ENCODE measurements around the gene DLG4.

DLG4 gene

GRCh38 chr17:7241090-7241733 is 21.6 kb upstream of the DLG4 start:
- peak overlapping the region; percentile 97 for H3K27ac Mint-ChIP-seq
- H3K36me3 Mint-ChIP-seq (ENCODE audit: low read depth): peaks cover 32% of the 10 kb centered on the region
- peak overlapping the region; percentile 88 for H3K4me3 Mint-ChIP-seq
- DNase-seq (no peak), ATAC-seq (no peak)
- no peaks in the 10 kb centered on the region for H3K9me3 Mint-ChIP-seq
- H3K27me3 Mint-ChIP-seq: peaks cover 1% of the 10 kb centered on the region
- peaks cover 48% of the 10 kb centered on the region for H3K4me1 Mint-ChIP-seq

GRCh38 chr17:7240375-7240774 is 20.7 kb upstream of the DLG4 start:
- peak overlapping the region; percentile 88 for H3K4me3 Mint-ChIP-seq

GRCh38 chr17:7239091-7240027 is 19.7 kb upstream of the DLG4 start, which contains the start of gene PHF23:
PHF23 (minus strand) TSS chr17:7239457; CDS start chr17:7239279, 178 bp downstream.
- Mint-ChIP-seq H3K9me3 (no peaks in the 10 kb centered on the region), H3K27ac (peak within 1 kb of the TSS; percentile 97), H3K36me3 (ENCODE audit: low read depth) (peaks cover 40% of the 10 kb centered on the region)

More at GRCh38 chr17:7240375-7240774, 20.7 kb upstream of the DLG4 start:
- Mint-ChIP-seq H3K27ac (peak overlapping the region; percentile 97), H3K27me3 (peaks cover 1% of the 10 kb centered on the region), H3K4me1 (peaks cover 56% of the 10 kb centered on the region), H3K36me3 (ENCODE audit: low read depth) (peaks cover 38% of the 10 kb centered on the region), H3K9me3 (no peaks in the 10 kb centered on the region)
- ATAC-seq (no peak), DNase-seq (no peak)

GRCh38 chr17:7238420-7239090 is 18.9 kb upstream of the DLG4 start:
- peak overlapping the region; percentile 97 for H3K27ac Mint-ChIP-seq
- peaks cover 70% of the 10 kb centered on the region for H3K4me1 Mint-ChIP-seq
- peak overlapping the region; percentile 88 for H3K4me3 Mint-ChIP-seq
- peaks cover 41% of the 10 kb centered on the region for H3K36me3 Mint-ChIP-seq (ENCODE audit: low read depth)
- DNase-seq (peak; percentile 47), ATAC-seq (no peak)
- peaks cover 4% of the 10 kb centered on the region for H3K27me3 Mint-ChIP-seq
- H3K9me3 Mint-ChIP-seq: no peaks in the 10 kb centered on the region

More at GRCh38 chr17:7239091-7240027, 19.7 kb upstream of the DLG4 start, which contains the start of gene PHF23:
- peaks cover 67% of the 10 kb centered on the region for H3K4me1 Mint-ChIP-seq
- peaks cover 3% of the 10 kb centered on the region for H3K27me3 Mint-ChIP-seq
- peak within 1 kb of the TSS; percentile 88 for H3K4me3 Mint-ChIP-seq
- ATAC-seq (peak; percentile 68), DNase-seq (peak; percentile 98)

- DNase-seq (peak; percentile 91), ATAC-seq (peak; percentile 45)
- Mint-ChIP-seq H3K4me3 (peak overlapping the region; percentile 88), H3K9me3 (no peaks in the 10 kb centered on the region), H3K27me3 (peaks cover 4% of the 10 kb centered on the region), H3K36me3 (ENCODE audit: low read depth) (peaks cover 40% of the 10 kb centered on the region), H3K27ac (peak overlapping the region; percentile 97), H3K4me1 (peaks cover 71% of the 10 kb centered on the region)
These were observed 18.3 kb upstream of the DLG4 start for GRCh38 chr17:7237761-7238419.

GRCh38 chr17:7237266-7237760 is 17.7 kb upstream of the DLG4 start:
- ATAC-seq: no peak
- Mint-ChIP-seq H3K9me3 (no peaks in the 10 kb centered on the region), H3K4me3 (peak overlapping the region; percentile 88)

GRCh38 chr17:7236808-7237207 is 17.2 kb upstream of the DLG4 start:
- H3K36me3 Mint-ChIP-seq (ENCODE audit: low read depth): peaks cover 39% of the 10 kb centered on the region
- peaks cover 72% of the 10 kb centered on the region for H3K4me1 Mint-ChIP-seq
- peak overlapping the region; percentile 88 for H3K4me3 Mint-ChIP-seq
- no peak for ATAC-seq
- H3K27ac Mint-ChIP-seq: peak overlapping the region; percentile 97
- H3K27me3 Mint-ChIP-seq: peaks cover 4% of the 10 kb centered on the region
- no peaks in the 10 kb centered on the region for H3K9me3 Mint-ChIP-seq
- DNase-seq: no peak

More at GRCh38 chr17:7237266-7237760, 17.7 kb upstream of the DLG4 start:
- Mint-ChIP-seq H3K36me3 (ENCODE audit: low read depth) (peaks cover 39% of the 10 kb centered on the region), H3K27ac (peak overlapping the region; percentile 97), H3K4me1 (peaks cover 71% of the 10 kb centered on the region), H3K27me3 (peaks cover 4% of the 10 kb centered on the region)
- no peak for DNase-seq

- Mint-ChIP-seq H3K4me1 (peaks cover 64% of the 10 kb centered on the region), H3K27ac (peak overlapping the region; percentile 99), H3K4me3 (peak overlapping the region; percentile 14), H3K27me3 (peaks cover 4% of the 10 kb centered on the region), H3K9me3 (no peaks in the 10 kb centered on the region), H3K36me3 (ENCODE audit: low read depth) (peaks cover 38% of the 10 kb centered on the region)
- no peak for ATAC-seq
- DNase-seq: no peak
These were observed 16.3 kb upstream of the DLG4 start for GRCh38 chr17:7235693-7236665.

GRCh38 chr17:7234083-7234951 is 14.7 kb upstream of the DLG4 start, which contains the start of gene DVL2:
DVL2 (minus strand) TSS chr17:7234517; CDS start chr17:7234262, 255 bp downstream.
- Mint-ChIP-seq H3K36me3 (ENCODE audit: low read depth) (peaks cover 36% of the 10 kb centered on the region), H3K9me3 (no peaks in the 10 kb centered on the region)

GRCh38 chr17:7233701-7234082 is 14.1 kb upstream of the DLG4 start:
- ATAC-seq: no peak
- H3K36me3 Mint-ChIP-seq (ENCODE audit: low read depth): peaks cover 41% of the 10 kb centered on the region

More at GRCh38 chr17:7234083-7234951, 14.7 kb upstream of the DLG4 start, which contains the start of gene DVL2:
- Mint-ChIP-seq H3K27me3 (peaks cover 2% of the 10 kb centered on the region), H3K4me1 (peaks cover 49% of the 10 kb centered on the region), H3K4me3 (peak within 1 kb of the TSS; percentile 97), H3K27ac (peak within 1 kb of the TSS; percentile 99)
- peak; percentile 39 for ATAC-seq
- DNase-seq: peak; percentile 96

GRCh38 chr17:7232114-7232513 is 12.5 kb upstream of the DLG4 start:
- no peak overlapping the region for H3K27ac Mint-ChIP-seq
- peaks cover 49% of the 10 kb centered on the region for H3K36me3 Mint-ChIP-seq (ENCODE audit: low read depth)
- peaks cover 2% of the 10 kb centered on the region for H3K27me3 Mint-ChIP-seq
- DNase-seq: no peak
- no peak for ATAC-seq
- H3K4me3 Mint-ChIP-seq: peak overlapping the region; percentile 97
- peaks cover 55% of the 10 kb centered on the region for H3K4me1 Mint-ChIP-seq
- no peaks in the 10 kb centered on the region for H3K9me3 Mint-ChIP-seq

More at GRCh38 chr17:7233701-7234082, 14.1 kb upstream of the DLG4 start:
- peaks cover 2% of the 10 kb centered on the region for H3K27me3 Mint-ChIP-seq
- peak overlapping the region; percentile 97 for H3K4me3 Mint-ChIP-seq
- DNase-seq: no peak
- no peaks in the 10 kb centered on the region for H3K9me3 Mint-ChIP-seq
- peak overlapping the region; percentile 99 for H3K27ac Mint-ChIP-seq
- H3K4me1 Mint-ChIP-seq: peaks cover 53% of the 10 kb centered on the region

GRCh38 chr17:7229504-7229903 is 9.9 kb upstream of the DLG4 start:
- H3K9me3 Mint-ChIP-seq: no peaks in the 10 kb centered on the region
- ATAC-seq (no peak), DNase-seq (no peak)
- peaks cover 2% of the 10 kb centered on the region for H3K27me3 Mint-ChIP-seq
- H3K27ac Mint-ChIP-seq: no peak overlapping the region
- H3K4me3 Mint-ChIP-seq: no peak overlapping the region
- H3K36me3 Mint-ChIP-seq (ENCODE audit: low read depth): peaks cover 36% of the 10 kb centered on the region
- H3K4me1 Mint-ChIP-seq: peaks cover 30% of the 10 kb centered on the region
